DND-41 (cell line): ENCODE data around the gene ARL2.
"Not testable (repeated sequence)": the region's sequence is repeated elsewhere in the genome, so short reads cannot be mapped to it uniquely, and the experiment has no call there.

Experiments used
- ATAC-seq: fragments of 200-7000 bp; cut with Tn5 transposase; 3 replicates; pipeline ENCODE4 v1.9.1; 2021; ENCODE audit warnings: low read depth; ENCODE audit not compliant: insufficient read depth
- DNase-seq: peaks from one replicate; pipeline ENCODE4 v3.0.0-alpha.2; 2020
- H2AFZ ChIP-seq: 2 replicates; pipeline ENCODE4 v1.6.0; 2012; ENCODE audit warnings: low read depth, low read length
- H3K27ac ChIP-seq: 2 replicates; pipeline ENCODE4 v1.5.1; 2012; ENCODE audit warnings: low read length, inconsistent platforms
- H3K27me3 ChIP-seq: fragments of 200-600 bp; sonication (generic); 2 replicates; pipeline ENCODE4 v1.6.0; 2012; ENCODE audit warnings: low read length, mild to moderate bottlenecking, inconsistent platforms; ENCODE audit not compliant: insufficient read depth, poor library complexity
- H3K36me3 ChIP-seq: 2 replicates; pipeline ENCODE4 v1.5.1; 2012; ENCODE audit warnings: low read length, inconsistent platforms; ENCODE audit not compliant: insufficient read depth
- H3K4me1 ChIP-seq: 2 replicates; pipeline ENCODE4 v1.5.1; 2012; ENCODE audit warnings: mild to moderate bottlenecking, low read length; ENCODE audit not compliant: insufficient read depth
- H3K4me2 ChIP-seq: 2 replicates; pipeline ENCODE4 v1.6.0; 2012; ENCODE audit warnings: mild to moderate bottlenecking, moderate library complexity, low read length, inconsistent platforms; ENCODE audit not compliant: insufficient read depth
- H3K4me3 ChIP-seq, 2 experiments: fragments of 200-600 bp in 1 of 2; shearing (Covaris generic) in 1 of 2; 2 replicates each; pipeline ENCODE4 v1.5.1; 2012 to 2016; ENCODE audit warnings: inconsistent platforms in 2 of 2, low read length in 2 of 2, mild to moderate bottlenecking in 2 of 2, low read depth in 1 of 2, moderate library complexity in 1 of 2
- H3K79me2 ChIP-seq: 2 replicates; pipeline ENCODE4 v1.6.0; 2012; ENCODE audit warnings: low read length, inconsistent platforms; ENCODE audit not compliant: insufficient read depth
- H3K9ac ChIP-seq: 2 replicates; pipeline ENCODE4 v1.6.0; 2012; ENCODE audit warnings: low read depth, mild to moderate bottlenecking, inconsistent platforms, low read length, moderate library complexity
- H3K9me3 ChIP-seq: 2 replicates; pipeline ENCODE4 v1.5.1; 2012; ENCODE audit warnings: low read length, moderate library complexity, mild to moderate bottlenecking, inconsistent platforms; ENCODE audit not compliant: insufficient read depth, severe bottlenecking
- H4K20me1 ChIP-seq: 2 replicates; pipeline ENCODE4 v1.6.0; 2012; ENCODE audit warnings: low read length; ENCODE audit not compliant: insufficient read depth
- CTCF ChIP-seq: IDR thresholded peaks from 2 replicates; pipeline ENCODE4 v1.5.1; 2012; ENCODE audit warnings: borderline replicate concordance, low read length, moderate library complexity, mild to moderate bottlenecking; ENCODE audit not compliant: poor library complexity, severe bottlenecking; ENCODE audit errors: extremely low read depth
- EZH2 ChIP-seq: IDR thresholded peaks from 3 replicates; pipeline ENCODE4 v1.6.1; 2012; ENCODE audit warnings: borderline replicate concordance, low read depth, mild to moderate bottlenecking, moderate library complexity, low read length, inconsistent platforms; ENCODE audit not compliant: severe bottlenecking

ARL2 gene

GRCh38 chr11:64999478-64999877 lies 14.5 kb upstream of the ARL2 start:
- Histone ChIP-seq H3K4me2 (peak overlapping the region; percentile 24), H4K20me1 (no peaks in the 10 kb centered on the region), H3K9me3 (no peaks in the 10 kb centered on the region), H3K27me3 (no peaks in the 10 kb centered on the region), H3K4me1 (peaks cover 30% of the 10 kb centered on the region), H3K9ac (peak overlapping the region; percentile 25; the same call in 1 of the 2 replicates), H3K4me3 (no peak overlapping the region), H3K79me2 (no peaks in the 10 kb centered on the region), H3K27ac (peak overlapping the region; percentile 69), H3K36me3 (no peaks in the 10 kb centered on the region), H2AFZ (no peak overlapping the region)
- ATAC-seq (no peak), DNase-seq (no peak)
- TF ChIP-seq EZH2 = no peak
- TF ChIP-seq CTCF = no peak

- Histone ChIP-seq H3K27ac (no peak overlapping the region), H3K9me3 (no peaks in the 10 kb centered on the region), H3K4me2 (no peak overlapping the region), H3K36me3 (no peaks in the 10 kb centered on the region), H3K9ac (no peak overlapping the region), H3K4me3 (no peak overlapping the region), H4K20me1 (no peaks in the 10 kb centered on the region), H3K4me1 (peaks cover 23% of the 10 kb centered on the region), H2AFZ (no peak overlapping the region), H3K27me3 (no peaks in the 10 kb centered on the region), H3K79me2 (no peaks in the 10 kb centered on the region)
- ATAC-seq (no peak), DNase-seq (no peak)
- TF ChIP-seq EZH2 (no peak), CTCF (no peak)
Measured at GRCh38 chr11:65002706-65003105, 11.3 kb upstream of the ARL2 start.

GRCh38 chr11:65003282-65003681 lies 10.7 kb upstream of the ARL2 start:
- Histone ChIP-seq H3K79me2 (no peaks in the 10 kb centered on the region), H3K4me1 (peaks cover 19% of the 10 kb centered on the region), H3K36me3 (no peaks in the 10 kb centered on the region), H4K20me1 (no peaks in the 10 kb centered on the region), H3K27ac (no peak overlapping the region), H3K9me3 (no peaks in the 10 kb centered on the region), H3K9ac (no peak overlapping the region), H3K4me3 (no peak overlapping the region), H3K4me2 (no peak overlapping the region), H2AFZ (no peak overlapping the region), H3K27me3 (no peaks in the 10 kb centered on the region)
- DNase-seq = peak; percentile 32
- ATAC-seq = peak; percentile 44; the same call in 1 of the 3 replicates
- TF ChIP-seq EZH2 (no peak), CTCF (no peak)

GRCh38 chr11:65003968-65004367 lies 10.0 kb upstream of the ARL2 start:
- ATAC-seq, H3K4me3 ChIP-seq, H3K9me3 ChIP-seq, H3K27ac ChIP-seq, DNase-seq, H3K36me3 ChIP-seq, H3K4me2 ChIP-seq, H2AFZ ChIP-seq, H3K79me2 ChIP-seq, H3K27me3 ChIP-seq, H4K20me1 ChIP-seq, H3K9ac ChIP-seq: not testable (repeated sequence)
- H3K4me1 ChIP-seq = peaks cover 12% of the 10 kb centered on the region
